ENCODE results near the gene HAGHL.

The HAGHL gene

DNA sequence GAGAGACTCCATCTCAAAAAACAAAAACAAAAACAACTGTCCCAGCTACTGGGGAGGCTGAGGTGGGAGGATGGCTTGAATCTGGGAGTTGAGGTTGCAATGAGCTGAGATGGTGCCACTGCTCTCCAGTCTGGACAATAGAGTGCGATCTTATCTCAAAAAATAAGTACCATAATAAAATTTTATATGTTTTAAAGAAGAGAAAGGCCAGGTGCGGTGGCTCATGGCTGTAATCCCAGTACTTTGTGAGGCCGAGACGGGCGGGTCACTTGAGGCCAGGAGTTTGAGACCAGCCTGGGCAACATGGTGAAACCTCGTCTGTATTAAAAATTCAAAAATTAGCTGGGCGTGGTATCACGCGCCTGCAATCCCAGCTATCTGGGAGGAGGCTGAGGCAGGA, 49.9 kb downstream of the HAGHL start:
- DNase-seq: no peak

GRCh38 chr16:777826-778225, 50.9 kb downstream of the HAGHL start:
- DNase-seq: no peak

- no peak for DNase-seq
Measured at GRCh38 chr16:778447-778846, 51.5 kb downstream of the HAGHL start.

GRCh38 chr16:778909-779527, 52.1 kb downstream of the HAGHL start:
- DNase-seq: no peak
